Heart right ventricle (tissue), 16 donors: ENCODE measurements around the gene DBR1. TPM values are rescaled to one million over a fixed set of nuclear protein-coding genes. Genes with fewer than 3 reads are reported as not detected.

Experiments used
- ATAC-seq, 8 donors: fragments of 200-7000 bp; cut with Tn5 transposase; one replicate each; pipeline ENCODE4 v1.9.1; 2020; ENCODE audit warnings: mild to moderate bottlenecking in 8 of 8, moderate library complexity in 8 of 8, moderate number of reproducible peaks in 1 of 8
- DNase-seq, 2 donors: peaks; one replicate each; pipeline ENCODE4 v3.0.0-alpha.2; 2020
- H3K27ac ChIP-seq, 10 donors: fragments of 200-600 bp; sonication (generic) in 2 of 10; one replicate each; pipeline versions ENCODE4 v1.5.0 to v1.8.0; 2020 to 2022; ENCODE audit warnings: mild to moderate bottlenecking in 3 of 10
- H3K27me3 ChIP-seq, 7 donors: fragments of 200-600 bp; one replicate each; pipeline ENCODE4 v1.8.0; 2021 to 2022; ENCODE audit warnings: mild to moderate bottlenecking in 2 of 7
- H3K36me3 ChIP-seq, 9 donors: fragments of 200-600 bp; sonication (generic) in 1 of 9; one replicate each; pipeline versions ENCODE4 v1.5.0 to v1.8.0; 2020 to 2022; ENCODE audit warnings: mild to moderate bottlenecking in 2 of 9
- H3K4me1 ChIP-seq, 9 donors: fragments of 200-600 bp; sonication (generic) in 1 of 9; one replicate each; pipeline versions ENCODE4 v1.5.0 to v1.8.0; 2020 to 2022; ENCODE audit warnings: mild to moderate bottlenecking in 4 of 9
- H3K4me3 ChIP-seq, 10 donors: fragments of 200-600 bp; sonication (generic) in 2 of 10; one replicate each; pipeline versions ENCODE4 v1.5.0 to v1.8.0; 2020 to 2022; ENCODE audit warnings: mild to moderate bottlenecking in 7 of 10, moderate library complexity in 2 of 10
- H3K9me3 ChIP-seq, 11 donors: fragments of 200-600 bp in 10 of 11; sonication (generic) in 2 of 11; one replicate each; pipeline versions ENCODE4 v1.5.0 to v1.8.0; 2013 to 2022; ENCODE audit warnings: mild to moderate bottlenecking in 2 of 11, control low read depth in 1 of 11, moderate library complexity in 1 of 11
- WGBS, 2 donors: extraction: QIAGEN DNeasy Blood & Tissue Kit; methylation state at CpG; one replicate each; pipeline ENCODE4 v1.1.7; 2013; ENCODE audit warnings: inconsistent platforms in 1 of 2; 5-methylcytosine and 5-hydroxymethylcytosine counted together
- intact Hi-C, 10 donors: fragments of 100-400 bp; cut with DNase I; formaldehyde crosslinking; loops; one replicate each; pipeline versions ENCODE4 v1.11.1 to v1.14.2; 2022
- polyA plus RNA-seq, 2 donors: library from polyadenylated mRNA; stranded (reverse); fragments of 200-250 nt; gene quantifications; one replicate each; pipeline ENCODE4 v1.2.3, GENCODE V29; 2013
- total RNA-seq, 10 donors: library from RNA; stranded (reverse); fragmentation: NEBNext Ultra II Directional in 3 of 10; extraction: Animal tissue kit (Norgen Biotek cat#: 25700) in 3 of 10; gene quantifications; one replicate each; pipeline versions ENCODE4 v1.2.1 to v1.2.4, GENCODE V29; 2021 to 2023
- TF ChIP-seq, protein P1 (sequence below), 9 donors: fragments of 200-600 bp; sonication (generic) in 2 of 9; IDR thresholded peaks; one replicate each; pipeline versions ENCODE4 v1.5.0 to v1.8.0; 2021 to 2022; ENCODE audit warnings: antibody characterized with exemption in 9 of 9, mild to moderate bottlenecking in 5 of 9, moderate library complexity in 1 of 9
- donor health status: Arrhythmogenic right ventricular cardiomyopathy.
- donor health status: ischemic (EF 13 %, LVEDD 7.1; RV severe dilation, severe dysfunction).
- donor health status: healthy with polysubstance abuse.
- donor health status: DM: no; HTN: yes; CAD: no.
- donor health status: DM: no; HTN: no; CAD: no.
- donor health status: ischemic (EF 25% LVEDD 6.9; RV normal size, moderate dysfunction).
- donor health status: ischemic (EF 25% LVEDD 5.7; RV mildly dilated, moderate dysfunction).
- donor health status: healthy.
- donor health status: DM: yes; HTN: yes; CAD: no.
- donor health status: Ischemic cardiomyopathy.
- donor health status: ischemic (EF 35%, LVEDD 5.7; RV mildly dilated, moderate dysfunction).
- donor health status: nonischemic (EF 11% LVEDD 7.7; RV severe dilation, severe dysfunction).
- donor health status: DM: yes; HTN: yes; CAD: no.
- donor health status: PGD.
- donor health status: ischemic (EF 29% LVEDD 5.4; RV normal size, mild dysfunction).
- donor health status: nonischemic (EF 23%, LVEDD 6.1; RV moderate dilation, normal function).

Gene DBR1
- total and polyA plus RNA-seq, 12 donors, result 3.3 to 10.5 (median 8.8) TPM

DNA sequence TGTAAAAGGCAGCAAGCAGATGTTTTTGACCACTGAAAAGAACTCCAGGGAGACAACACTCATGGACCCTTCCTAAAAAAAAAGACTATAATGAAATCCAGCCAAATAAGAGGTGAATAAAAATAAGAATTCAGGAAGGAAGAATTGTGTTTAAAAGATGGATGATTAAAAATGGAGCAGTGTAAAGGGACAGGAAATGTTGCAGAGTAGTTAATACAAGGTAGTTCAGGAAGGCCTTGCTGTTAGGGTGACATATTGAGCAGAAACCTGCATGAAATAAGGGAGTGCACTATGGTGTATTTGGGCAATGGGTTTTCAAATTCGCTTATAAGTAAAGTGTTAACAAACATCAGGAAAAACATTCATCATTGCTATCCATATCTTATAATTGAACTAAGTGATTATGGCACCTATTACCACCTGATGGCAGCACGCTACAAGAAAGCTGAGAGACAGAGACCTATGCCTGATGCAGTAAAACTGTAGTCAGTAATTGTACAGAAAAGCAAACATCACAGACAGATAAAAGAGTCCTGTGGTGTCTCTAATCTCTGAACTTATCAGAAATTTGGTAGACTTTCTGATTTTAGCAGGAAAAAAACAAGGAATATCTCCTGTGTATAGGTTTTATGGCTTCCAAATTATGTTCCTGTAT lies 5.8 kb upstream of the DBR1 start:
- no peak overlapping the region for H3K27ac ChIP-seq
- peaks cover 0 to 12% (median 0%) of the 10 kb centered on the region in 7 donors for H3K27me3 ChIP-seq
- DNase-seq (no peak), ATAC-seq (peak in 1 of 8 donors; percentile 59)
- WGBS, 2 donors, result 17 to 19% methylated on average over 2 of the region's 2 CpGs
- H3K36me3 ChIP-seq, result no peaks in the 10 kb centered on the region
- intact Hi-C loops, result no loop called here
- no peaks in the 10 kb centered on the region for H3K9me3 ChIP-seq
- H3K4me1 ChIP-seq, result no peaks in the 10 kb centered on the region
- TF ChIP-seq, protein P1, sequence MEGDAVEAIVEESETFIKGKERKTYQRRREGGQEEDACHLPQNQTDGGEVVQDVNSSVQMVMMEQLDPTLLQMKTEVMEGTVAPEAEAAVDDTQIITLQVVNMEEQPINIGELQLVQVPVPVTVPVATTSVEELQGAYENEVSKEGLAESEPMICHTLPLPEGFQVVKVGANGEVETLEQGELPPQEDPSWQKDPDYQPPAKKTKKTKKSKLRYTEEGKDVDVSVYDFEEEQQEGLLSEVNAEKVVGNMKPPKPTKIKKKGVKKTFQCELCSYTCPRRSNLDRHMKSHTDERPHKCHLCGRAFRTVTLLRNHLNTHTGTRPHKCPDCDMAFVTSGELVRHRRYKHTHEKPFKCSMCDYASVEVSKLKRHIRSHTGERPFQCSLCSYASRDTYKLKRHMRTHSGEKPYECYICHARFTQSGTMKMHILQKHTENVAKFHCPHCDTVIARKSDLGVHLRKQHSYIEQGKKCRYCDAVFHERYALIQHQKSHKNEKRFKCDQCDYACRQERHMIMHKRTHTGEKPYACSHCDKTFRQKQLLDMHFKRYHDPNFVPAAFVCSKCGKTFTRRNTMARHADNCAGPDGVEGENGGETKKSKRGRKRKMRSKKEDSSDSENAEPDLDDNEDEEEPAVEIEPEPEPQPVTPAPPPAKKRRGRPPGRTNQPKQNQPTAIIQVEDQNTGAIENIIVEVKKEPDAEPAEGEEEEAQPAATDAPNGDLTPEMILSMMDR (IDR thresholded peaks at IDR 0.05), result peak in 7 of 9 donors; percentile 13 to 52 (median 43)
- H3K4me3 ChIP-seq, result no peak overlapping the region

DNA sequence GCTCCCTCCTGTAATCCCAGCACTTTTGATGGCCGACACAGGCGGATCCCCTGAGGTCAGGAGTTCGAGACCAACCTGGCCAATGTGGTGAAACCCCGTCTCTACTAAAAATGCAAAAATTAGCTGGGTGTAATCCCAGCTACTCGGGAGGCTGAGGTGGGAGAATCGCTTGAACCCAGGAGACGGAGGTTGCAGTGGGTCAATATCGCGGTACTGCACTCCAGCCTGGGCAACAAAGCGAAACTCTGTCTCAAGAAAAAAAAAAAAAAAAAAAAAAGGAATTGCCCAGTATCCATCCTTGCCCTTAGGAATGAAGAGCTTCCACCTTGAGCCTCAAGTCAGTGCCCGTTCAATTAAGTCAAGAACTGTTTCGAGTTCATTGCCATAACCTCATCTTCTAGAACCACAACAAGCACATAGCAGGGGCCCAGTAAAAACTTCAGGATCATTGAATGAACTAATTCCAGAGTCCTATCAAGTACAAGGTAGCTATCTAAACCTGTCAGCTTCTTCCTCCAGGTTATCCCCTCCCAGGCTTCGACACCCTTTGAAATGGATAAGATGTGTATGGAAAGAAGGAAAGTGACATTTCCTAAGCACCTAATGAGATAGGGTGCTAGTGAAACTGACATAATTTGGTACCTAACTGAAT lies 826 bp downstream of the DBR1 start:
- Histone ChIP-seq H3K27ac (peak overlapping the region in 9 of 10 donors; percentile 67 to 94 (median 83)), H3K27me3 (no peaks in the 10 kb centered on the region), H3K4me3 (peak overlapping the region; percentile 51 to 97 (median 73)), H3K4me1 (peaks cover 0 to 30% (median 14%) of the 10 kb centered on the region in 9 donors), H3K36me3 (peaks cover 0 to 46% (median 18%) of the 10 kb centered on the region in 9 donors), H3K9me3 (no peaks in the 10 kb centered on the region)
- DNase-seq, result no peak
- TF ChIP-seq, protein P1 (IDR thresholded peaks at IDR 0.05), result no peak
- intact Hi-C loops, result loop anchor here in 2 of 10 donors (5.0 to 10.0 kb wide), 2 partner anchors 57 to 59 kb away; partner anchors contain the start of gene DZIP1L (in 2 of the 2)
- ATAC-seq, result peak in 4 of 8 donors; percentile 3 to 15 (median 12)
- 70 to 73% methylated on average over 13 of the region's 13 CpGs for WGBS, 2 donors

DNA sequence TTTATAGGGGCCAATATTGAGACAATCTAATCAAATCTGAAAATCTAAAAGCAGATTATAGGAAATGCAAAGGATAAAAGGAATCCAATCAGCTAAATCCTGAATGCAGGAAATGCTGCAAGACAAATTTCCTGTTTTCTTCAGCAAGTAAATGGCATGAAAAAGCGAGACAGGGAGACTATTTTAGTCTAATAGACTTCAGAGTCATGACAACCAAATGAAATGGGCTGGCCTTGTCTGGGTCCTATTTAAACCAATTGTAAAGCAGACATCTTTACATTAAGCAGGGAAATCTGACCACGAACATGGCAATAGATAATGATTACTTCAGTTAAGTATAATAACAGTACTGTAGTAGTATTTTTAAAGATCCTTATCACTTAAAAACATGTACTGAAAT lies 2.1 kb downstream of the DBR1 start:
- TF ChIP-seq, protein P1 (IDR thresholded peaks at IDR 0.05), result no peak
- Histone ChIP-seq H3K9me3 (no peaks in the 10 kb centered on the region), H3K4me3 (no peak overlapping the region), H3K4me1 (peaks cover 0 to 30% (median 14%) of the 10 kb centered on the region in 9 donors), H3K27me3 (no peaks in the 10 kb centered on the region), H3K27ac (no peak overlapping the region), H3K36me3 (peaks cover 0 to 58% (median 29%) of the 10 kb centered on the region in 9 donors)
- no peak for DNase-seq
- WGBS, 2 donors, result 56 to 61% methylated on average over 2 of the region's 2 CpGs
- ATAC-seq, result no peak
- intact Hi-C loops, result loop anchor here in 2 of 10 donors (5.0 to 10.0 kb wide), 2 partner anchors 55 to 58 kb away; partner anchors contain the start of gene DZIP1L (in 2 of the 2)

DNA sequence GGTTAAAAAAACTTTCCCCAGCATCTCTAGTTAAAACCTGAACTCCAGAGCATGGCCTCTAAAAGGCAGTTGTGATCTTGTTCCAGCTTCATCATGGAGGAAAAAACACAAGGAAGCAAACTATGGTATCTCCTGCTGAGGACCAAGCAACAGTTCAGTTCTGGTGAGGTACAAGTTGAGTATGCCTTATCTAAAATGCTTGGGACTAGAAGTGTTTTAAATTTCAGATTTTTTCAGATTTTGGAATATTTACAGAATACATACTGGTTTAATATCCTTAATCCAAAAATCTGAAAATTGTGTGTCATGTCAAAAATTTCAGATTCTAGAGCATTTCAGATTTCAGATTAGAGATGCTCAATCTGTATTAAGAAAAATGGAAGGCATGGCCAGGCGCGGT lies 9.7 kb downstream of the DBR1 start:
- ATAC-seq (no peak), DNase-seq (no peak)
- H3K27me3 ChIP-seq, result no peaks in the 10 kb centered on the region
- intact Hi-C loops, result no loop called here
- WGBS, 2 donors, result 99 to 100% methylated on average over 2 of the region's 2 CpGs
- H3K36me3 ChIP-seq, result peaks cover 0 to 100% (median 63%) of the 10 kb centered on the region in 9 donors
- H3K27ac ChIP-seq, result no peak overlapping the region
- no peak overlapping the region for H3K4me3 ChIP-seq
- H3K9me3 ChIP-seq, result no peaks in the 10 kb centered on the region
- TF ChIP-seq, protein P1 (IDR thresholded peaks at IDR 0.05), result no peak
- no peaks in the 10 kb centered on the region for H3K4me1 ChIP-seq
